Gastrocnemius medialis (tissue), 4 donors: Measurements from ENCODE around the gene SPATA6L. TPM values are rescaled to one million over a fixed set of nuclear protein-coding genes. Genes with fewer than 3 reads are reported as not detected.

Source experiments
- ATAC-seq, 2 donors: fragments of 150-250 bp; one replicate each; pipeline ENCODE4 v1.9.1; 2016
- DNase-seq, 2 donors: peaks; one replicate each; pipeline ENCODE4 v3.0.0-alpha.2; 2019
- H3K27ac ChIP-seq, 4 donors: fragments of 200-600 bp; sonication (generic); 1 replicate in 1 of 4; 2 replicates in 3 of 4; pipeline ENCODE4 v1.5.1; 2016 to 2018; ENCODE audit warnings: mild to moderate bottlenecking in 2 of 4, moderate library complexity in 1 of 4
- H3K27me3 ChIP-seq, 3 donors: fragments of 200-600 bp; sonication (generic) in 2 of 3; 1 replicate in 1 of 3; 2 replicates in 2 of 3; pipeline versions ENCODE4 v1.5.1 to v1.6.0; 2016 to 2019; ENCODE audit warnings: mild to moderate bottlenecking in 1 of 3, moderate library complexity in 1 of 3
- H3K36me3 ChIP-seq, 2 donors: fragments of 200-600 bp; sonication (generic) in 1 of 2; one replicate each; pipeline ENCODE4 v1.5.1; 2017 to 2018
- H3K4me1 ChIP-seq, 2 donors: fragments of 200-600 bp; sonication (generic) in 1 of 2; one replicate each; pipeline ENCODE4 v1.5.1; 2016 to 2017; ENCODE audit warnings: mild to moderate bottlenecking in 2 of 2
- H3K4me3 ChIP-seq, 4 donors: fragments of 200-600 bp; sonication (generic) in 3 of 4; 1 replicate in 1 of 4; 2 replicates in 3 of 4; pipeline ENCODE4 v1.5.1; 2016 to 2019; ENCODE audit warnings: mild to moderate bottlenecking in 2 of 4
- H3K9me3 ChIP-seq, 3 donors: fragments of 200-600 bp; sonication (generic) in 2 of 3; 1 replicate in 1 of 3; 2 replicates in 2 of 3; pipeline ENCODE4 v1.5.1; 2016 to 2019
- CTCF ChIP-seq, 5 experiments: fragments of 450-650 bp in 3 of 5; fragments of 200-600 bp in 2 of 5; sonication (generic) in 2 of 5; IDR thresholded peaks in 4 of 5; conservative IDR thresholded peaks in 1 of 5; 1 replicate in 4 of 5; 2 replicates in 1 of 5; pipeline ENCODE4 v1.5.1; 2016 to 2019; ENCODE audit warnings: antibody characterized with exemption in 5 of 5, mild to moderate bottlenecking in 3 of 5, moderate library complexity in 3 of 5
- POLR2A ChIP-seq, 2 donors: fragments of 450-650 bp; IDR thresholded peaks; one replicate each; pipeline ENCODE4 v1.6.1; 2017; ENCODE audit warnings: antibody characterized with exemption in 2 of 2, mild to moderate bottlenecking in 2 of 2, moderate library complexity in 2 of 2
- in situ Hi-C, 4 donors: fragments of 200-750 bp; cut with MboI; loops; one replicate each; pipeline versions ENCODE4 v1.15.0 to v1.8.0; 2017; ENCODE audit warnings: low sequenced_read_pairs in 4 of 4
- intact Hi-C: fragments of 100-400 bp; cut with DNase I; formaldehyde crosslinking; loops from one replicate; pipeline ENCODE4 v1.15.1; 2023; ENCODE audit warnings: low total_unique reads
- total RNA-seq, 4 donors: library from RNA; depleted of rRNA; stranded (reverse); fragments of >200 nt; gene quantifications; one replicate each; pipeline versions ENCODE4 v1.1.0 to v1.2.3, GENCODE V29; 2016

SPATA6L gene
- total RNA-seq, 4 donors from 2014 or later: 0.39 to 0.44 TPM; not detected in 2

GRCh38 chr9:4596165-4596922 lies 69.9 kb downstream of the SPATA6L start:
- DNase-seq: no peak
- in situ Hi-C loops: no loop called here
- no peaks in the 10 kb centered on the region for H3K27me3 ChIP-seq

GRCh38 chr9:4594994-4595393 lies 71.3 kb downstream of the SPATA6L start:
- DNase-seq (no peak), ATAC-seq (no peak)
- Histone ChIP-seq H3K27ac (no peak overlapping the region), H3K4me1 (peaks cover 0 to 4% of the 10 kb centered on the region in 2 donors), H3K9me3 (no peaks in the 10 kb centered on the region), H3K36me3 (no peaks in the 10 kb centered on the region), H3K27me3 (no peaks in the 10 kb centered on the region), H3K4me3 (no peak overlapping the region)
- intact Hi-C loops: no loop called here
- in situ Hi-C loops: no loop called here
- TF ChIP-seq CTCF (IDR thresholded peaks at IDR 0.05 in 4 of 5, conservative IDR thresholded peaks at IDR 0.05 in 1 of 5) (no peak), POLR2A (IDR thresholded peaks at IDR 0.05) (no peak)

More at GRCh38 chr9:4596165-4596922, 69.9 kb downstream of the SPATA6L start:
- no peaks in the 10 kb centered on the region for H3K36me3 ChIP-seq
- peak in 1 of 2 donors; percentile 23 for ATAC-seq
- intact Hi-C loops: no loop called here
- H3K4me1 ChIP-seq: no peaks in the 10 kb centered on the region
- H3K9me3 ChIP-seq: no peaks in the 10 kb centered on the region
- no peak overlapping the region for H3K4me3 ChIP-seq
- peak overlapping the region; percentile 8 to 65 (median 44) for H3K27ac ChIP-seq
- no peak for TF ChIP-seq CTCF (IDR thresholded peaks at IDR 0.05 in 4 of 5, conservative IDR thresholded peaks at IDR 0.05 in 1 of 5)
- no peak for TF ChIP-seq POLR2A (IDR thresholded peaks at IDR 0.05)

- peaks cover 0 to 4% of the 10 kb centered on the region in 2 donors for H3K4me1 ChIP-seq
- TF ChIP-seq POLR2A (IDR thresholded peaks at IDR 0.05) (no peak), CTCF (IDR thresholded peaks at IDR 0.05 in 4 of 5, conservative IDR thresholded peaks at IDR 0.05 in 1 of 5) (no peak)
- no peak overlapping the region for H3K4me3 ChIP-seq
- intact Hi-C loops (no loop called here), in situ Hi-C loops (no loop called here)
- DNase-seq (no peak), ATAC-seq (no peak)
- no peaks in the 10 kb centered on the region for H3K27me3 ChIP-seq
- H3K36me3 ChIP-seq: no peaks in the 10 kb centered on the region
- H3K27ac ChIP-seq: no peak overlapping the region
- H3K9me3 ChIP-seq: no peaks in the 10 kb centered on the region
Measured at GRCh38 chr9:4594545-4594944, 71.7 kb downstream of the SPATA6L start.

- intact Hi-C loops (no loop called here), in situ Hi-C loops (no loop called here)
- no peak overlapping the region for H3K27ac ChIP-seq
- H3K36me3 ChIP-seq: no peaks in the 10 kb centered on the region
- peaks cover 0 to 4% of the 10 kb centered on the region in 2 donors for H3K4me1 ChIP-seq
- ATAC-seq (no peak), DNase-seq (no peak)
- no peak overlapping the region for H3K4me3 ChIP-seq
- H3K27me3 ChIP-seq: no peaks in the 10 kb centered on the region
- TF ChIP-seq CTCF (IDR thresholded peaks at IDR 0.05 in 4 of 5, conservative IDR thresholded peaks at IDR 0.05 in 1 of 5) (no peak), POLR2A (IDR thresholded peaks at IDR 0.05) (no peak)
- H3K9me3 ChIP-seq: no peaks in the 10 kb centered on the region
Measured at GRCh38 chr9:4592886-4593285, 73.4 kb downstream of the SPATA6L start.
